Ishikawa (cell line): ENCODE data around the gene MDN1.

Experiments
- EP300 ChIP-seq: IDR thresholded peaks from 2 replicates; pipeline ENCODE4 v1.6.1; 2012; ENCODE audit warnings: borderline replicate concordance
- MAX ChIP-seq: IDR thresholded peaks from 2 replicates; pipeline ENCODE4 v1.6.1; 2012
- REST ChIP-seq: IDR thresholded peaks from 2 replicates; pipeline ENCODE4 v1.6.1; 2012; ENCODE audit warnings: low read depth, mild to moderate bottlenecking
- YY1 ChIP-seq: IDR thresholded peaks from 2 replicates; pipeline ENCODE4 v1.6.1; 2012; ENCODE audit warnings: low read depth

GRCh38 chr6:89650579-89650978 is 169.0 kb downstream of the MDN1 start:
- TF ChIP-seq REST = no peak
- TF ChIP-seq EP300 = no peak
- TF ChIP-seq MAX = no peak
- no peak for TF ChIP-seq YY1
